ENCODE data around the gene DBNL. TPM values are rescaled to one million over a fixed set of nuclear protein-coding genes. Genes with fewer than 3 reads are reported as not detected.

Gene DBNL
- total RNA-seq, 1 experiment from 2014 or later = 85.5 TPM

DNA sequence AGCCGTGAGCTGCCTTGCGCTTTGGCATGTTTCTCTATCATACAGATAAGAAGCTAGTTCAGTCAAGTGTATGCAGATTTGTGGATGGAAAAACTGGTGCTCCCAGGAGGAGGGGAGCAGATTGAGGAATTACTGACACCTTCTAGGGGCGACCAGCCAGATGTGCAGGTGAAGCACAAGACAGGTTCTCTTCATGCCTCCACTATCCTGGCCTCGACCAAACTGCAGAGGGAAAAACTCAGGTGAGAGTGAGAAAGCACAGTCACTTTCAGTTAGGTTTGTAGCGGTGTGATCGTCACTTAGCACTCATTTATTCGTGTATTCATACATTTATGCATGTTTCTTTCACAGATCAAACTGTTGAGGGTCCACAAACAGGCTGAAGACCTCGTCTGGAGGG is 600 bp upstream of the DBNL start:
- H3K4me3 ChIP-seq (ENCODE audit: low read depth, low read length) = peak overlapping the region; percentile 87
- peaks cover 15% of the 10 kb centered on the region for H3K36me3 Mint-ChIP-seq (ENCODE audit: insufficient read depth, unreplicated experiment)
- peak overlapping the region; percentile 73 for H3K27ac Mint-ChIP-seq (ENCODE audit: unreplicated experiment)
- H3K9me3 Mint-ChIP-seq (ENCODE audit: unreplicated experiment) = no peaks in the 10 kb centered on the region
- H3K27me3 ChIP-seq (replicated peaks; ENCODE audit: control insufficient read depth, insufficient read depth, low read length) = no peaks in the 10 kb centered on the region
- no peak for DNase-seq
- TF ChIP-seq, protein P1, sequence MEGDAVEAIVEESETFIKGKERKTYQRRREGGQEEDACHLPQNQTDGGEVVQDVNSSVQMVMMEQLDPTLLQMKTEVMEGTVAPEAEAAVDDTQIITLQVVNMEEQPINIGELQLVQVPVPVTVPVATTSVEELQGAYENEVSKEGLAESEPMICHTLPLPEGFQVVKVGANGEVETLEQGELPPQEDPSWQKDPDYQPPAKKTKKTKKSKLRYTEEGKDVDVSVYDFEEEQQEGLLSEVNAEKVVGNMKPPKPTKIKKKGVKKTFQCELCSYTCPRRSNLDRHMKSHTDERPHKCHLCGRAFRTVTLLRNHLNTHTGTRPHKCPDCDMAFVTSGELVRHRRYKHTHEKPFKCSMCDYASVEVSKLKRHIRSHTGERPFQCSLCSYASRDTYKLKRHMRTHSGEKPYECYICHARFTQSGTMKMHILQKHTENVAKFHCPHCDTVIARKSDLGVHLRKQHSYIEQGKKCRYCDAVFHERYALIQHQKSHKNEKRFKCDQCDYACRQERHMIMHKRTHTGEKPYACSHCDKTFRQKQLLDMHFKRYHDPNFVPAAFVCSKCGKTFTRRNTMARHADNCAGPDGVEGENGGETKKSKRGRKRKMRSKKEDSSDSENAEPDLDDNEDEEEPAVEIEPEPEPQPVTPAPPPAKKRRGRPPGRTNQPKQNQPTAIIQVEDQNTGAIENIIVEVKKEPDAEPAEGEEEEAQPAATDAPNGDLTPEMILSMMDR (IDR thresholded peaks at IDR 0.05; ENCODE audit: insufficient read depth in 1 of 2, low read depth in 1 of 2, low read length in 1 of 2, severe bottlenecking in 1 of 2, unreplicated experiment in 1 of 2) = no peak
- H3K4me3 Mint-ChIP-seq (ENCODE audit: unreplicated experiment) = peak overlapping the region; percentile 87
- ChIA-PET CTCF (interaction anchor here (1.1 to 1.4 kb wide), 3 partner anchors 24 to 79 kb away, joined by 3 to 6 read pairs (median 4); no protein-coding TSS in a partner anchor), POLR2A (interaction anchor here (1.1 kb wide), 1 partner anchor 461 kb away, joined by 3 read pairs; the partner anchor contains the start of gene STK17A)
- no peaks in the 10 kb centered on the region for H3K27me3 Mint-ChIP-seq (ENCODE audit: insufficient read depth, unreplicated experiment)
- no TSS peak for BruUV-seq (replicated peaks)
- H3K4me1 Mint-ChIP-seq (ENCODE audit: low read depth, unreplicated experiment) = peaks cover 16% of the 10 kb centered on the region
- no peaks in the 10 kb centered on the region for H3K9me3 ChIP-seq
- H3K4me1 ChIP-seq = peaks cover 4% of the 10 kb centered on the region; the same call in 1 of the 2 replicates
- H3K36me3 ChIP-seq (ENCODE audit: control insufficient read depth, insufficient read depth, low read length) = peaks cover 3% of the 10 kb centered on the region
- intact Hi-C loops (cut with micrococcal nuclease; ENCODE audit: unreplicated experiment) = no loop called here

DNA sequence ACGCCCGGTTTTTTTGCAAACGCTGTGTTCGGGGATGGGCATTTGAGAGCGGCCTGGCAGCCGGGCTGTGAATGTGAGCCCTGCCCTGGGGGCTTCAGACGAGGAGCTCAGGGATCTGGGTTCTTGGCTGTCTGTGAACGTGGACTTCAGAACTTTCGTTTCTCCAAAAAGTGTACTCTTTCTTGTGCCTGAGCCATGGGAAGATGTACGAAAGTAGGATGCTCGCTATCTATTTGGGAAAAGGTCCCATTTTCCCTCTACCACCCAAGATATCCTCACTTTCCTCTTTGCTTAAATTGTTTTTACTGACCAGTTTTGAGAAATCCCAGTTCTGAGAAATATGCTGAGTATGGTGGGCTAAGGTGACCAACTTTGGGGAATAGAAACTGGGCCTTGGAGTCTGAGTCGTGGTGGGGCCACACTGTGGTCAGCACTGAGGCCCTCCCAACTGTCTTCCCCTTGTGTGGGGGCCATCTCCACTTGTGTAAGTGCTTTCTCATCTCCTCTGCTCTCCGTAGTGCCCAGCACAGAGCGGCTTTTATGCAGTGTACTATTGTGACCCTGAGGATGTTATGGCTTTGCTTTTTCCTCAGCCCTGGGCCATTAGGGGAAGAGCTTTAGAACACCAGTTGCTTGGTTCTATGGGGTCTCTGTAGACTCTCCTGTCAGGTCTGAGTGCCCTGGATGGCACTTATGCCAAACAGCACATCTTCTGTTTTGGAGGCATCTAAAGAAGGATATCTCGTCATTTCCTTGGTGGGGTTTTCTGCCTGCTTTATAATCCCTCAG is 918 bp downstream of the DBNL start:
- TSS peak; percentile 36 for BruUV-seq (replicated peaks)
- Mint-ChIP-seq H3K4me1 (ENCODE audit: low read depth, unreplicated experiment) (peaks cover 16% of the 10 kb centered on the region), H3K9me3 (ENCODE audit: unreplicated experiment) (no peaks in the 10 kb centered on the region), H3K27ac (ENCODE audit: unreplicated experiment) (peak overlapping the region; percentile 73), H3K4me3 (ENCODE audit: unreplicated experiment) (peak overlapping the region; percentile 87), H3K36me3 (ENCODE audit: insufficient read depth, unreplicated experiment) (peaks cover 15% of the 10 kb centered on the region), H3K27me3 (ENCODE audit: insufficient read depth, unreplicated experiment) (no peaks in the 10 kb centered on the region)
- DNase-seq = no peak
- Histone ChIP-seq H3K36me3 (ENCODE audit: control insufficient read depth, insufficient read depth, low read length) (peaks cover 4% of the 10 kb centered on the region), H3K4me3 (ENCODE audit: low read depth, low read length) (peak overlapping the region; percentile 87), H3K27me3 (replicated peaks; ENCODE audit: control insufficient read depth, insufficient read depth, low read length) (no peaks in the 10 kb centered on the region), H3K9me3 (no peaks in the 10 kb centered on the region), H3K4me1 (peaks cover 4% of the 10 kb centered on the region; the same call in 1 of the 2 replicates)
- intact Hi-C loops (cut with micrococcal nuclease; ENCODE audit: unreplicated experiment) = no loop called here
- CTCF ChIA-PET = no interaction called here
- POLR2A ChIA-PET = interaction anchor here (1.1 kb wide), 1 partner anchor 528 kb away, joined by 3 read pairs; the partner anchor contains the start of gene DDX56
- TF ChIP-seq, protein P1 (IDR thresholded peaks at IDR 0.05; ENCODE audit: insufficient read depth in 1 of 2, low read depth in 1 of 2, low read length in 1 of 2, severe bottlenecking in 1 of 2, unreplicated experiment in 1 of 2) = no peak

DNA sequence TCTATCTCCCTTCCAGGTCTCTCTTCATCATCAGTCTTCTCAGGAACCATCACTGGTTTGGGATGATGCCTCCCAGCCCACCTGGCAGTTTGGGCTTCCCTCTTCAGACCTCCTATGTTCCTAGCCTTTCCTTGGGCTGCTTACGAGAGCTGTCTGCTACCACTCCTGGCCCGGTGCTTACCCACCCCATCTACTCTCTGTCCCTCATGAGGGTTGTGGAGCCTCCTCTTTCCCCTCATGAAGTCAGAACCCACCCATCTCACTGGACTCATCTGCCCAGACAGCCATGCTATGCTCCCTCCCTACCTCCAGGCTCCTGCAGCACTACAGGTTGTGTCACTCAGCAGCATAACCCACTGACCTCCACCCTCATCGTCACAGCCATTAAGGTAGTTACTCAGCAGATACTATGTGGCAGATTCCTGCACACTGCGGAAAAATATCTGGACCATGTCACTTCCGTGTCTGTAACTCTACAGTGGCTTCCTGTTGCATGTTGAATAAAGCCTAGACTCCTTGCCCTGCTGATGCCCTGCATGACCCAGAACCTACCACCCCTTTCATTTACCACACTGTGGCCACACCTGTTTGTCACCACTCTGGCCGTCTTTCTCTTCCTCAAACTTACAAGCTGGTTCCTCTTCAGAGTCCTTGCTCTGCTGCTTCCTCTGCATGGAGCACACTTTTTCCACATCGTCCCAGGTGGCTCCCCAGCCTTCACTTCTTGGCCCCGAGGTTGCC is 2.0 kb downstream of the DBNL start:
- H3K4me3 Mint-ChIP-seq (ENCODE audit: unreplicated experiment) = peak overlapping the region; percentile 87
- H3K36me3 Mint-ChIP-seq (ENCODE audit: insufficient read depth, unreplicated experiment) = peaks cover 23% of the 10 kb centered on the region
- ChIA-PET CTCF (no interaction called here), POLR2A (interaction anchor here (1.1 kb wide), 1 partner anchor 527 kb away, joined by 3 read pairs; the partner anchor contains the start of gene DDX56)
- Histone ChIP-seq H3K9me3 (no peaks in the 10 kb centered on the region), H3K27me3 (replicated peaks; ENCODE audit: control insufficient read depth, insufficient read depth, low read length) (no peaks in the 10 kb centered on the region), H3K4me3 (ENCODE audit: low read depth, low read length) (no peak overlapping the region), H3K4me1 (peaks cover 4% of the 10 kb centered on the region; the same call in 1 of the 2 replicates), H3K36me3 (ENCODE audit: control insufficient read depth, insufficient read depth, low read length) (peaks cover 4% of the 10 kb centered on the region)
- no TSS peak for BruUV-seq (replicated peaks)
- H3K9me3 Mint-ChIP-seq (ENCODE audit: unreplicated experiment) = no peaks in the 10 kb centered on the region
- TF ChIP-seq, protein P1 (IDR thresholded peaks at IDR 0.05; ENCODE audit: insufficient read depth in 1 of 2, low read depth in 1 of 2, low read length in 1 of 2, severe bottlenecking in 1 of 2, unreplicated experiment in 1 of 2) = no peak
- H3K4me1 Mint-ChIP-seq (ENCODE audit: low read depth, unreplicated experiment) = peaks cover 16% of the 10 kb centered on the region
- no peak for DNase-seq
- intact Hi-C loops (cut with micrococcal nuclease; ENCODE audit: unreplicated experiment) = no loop called here
- peak overlapping the region; percentile 73 for H3K27ac Mint-ChIP-seq (ENCODE audit: unreplicated experiment)
- no peaks in the 10 kb centered on the region for H3K27me3 Mint-ChIP-seq (ENCODE audit: insufficient read depth, unreplicated experiment)
